ENCODE results near the gene CYP27A1.

Gene CYP27A1

GRCh38 chr2:218773881-218774280, 8.1 kb upstream of the CYP27A1 start:
- no peak for DNase-seq (ENCODE audit: low read depth in 2 of 2)

DNA sequence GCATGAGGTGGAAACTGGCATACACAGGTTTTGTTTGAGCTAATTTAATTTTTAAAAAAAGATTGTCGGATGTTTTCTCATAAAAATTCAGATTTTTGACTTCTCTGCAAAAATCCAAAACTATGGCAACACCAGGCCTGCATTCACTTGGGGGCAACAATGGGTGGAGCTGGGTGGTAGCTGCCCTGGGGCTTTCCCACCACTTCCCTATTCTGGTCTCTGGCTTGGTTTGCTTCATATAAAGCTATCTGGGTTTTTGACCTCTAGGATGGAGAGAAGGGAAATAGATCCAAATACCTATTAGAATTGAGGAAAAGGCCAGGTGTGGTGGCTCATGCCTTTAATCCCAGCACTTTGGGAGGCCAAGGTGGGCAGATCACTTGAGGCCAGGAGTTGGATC, 5.5 kb upstream of the CYP27A1 start:
- DNase-seq (ENCODE audit: low read depth in 2 of 2): no peak

DNA sequence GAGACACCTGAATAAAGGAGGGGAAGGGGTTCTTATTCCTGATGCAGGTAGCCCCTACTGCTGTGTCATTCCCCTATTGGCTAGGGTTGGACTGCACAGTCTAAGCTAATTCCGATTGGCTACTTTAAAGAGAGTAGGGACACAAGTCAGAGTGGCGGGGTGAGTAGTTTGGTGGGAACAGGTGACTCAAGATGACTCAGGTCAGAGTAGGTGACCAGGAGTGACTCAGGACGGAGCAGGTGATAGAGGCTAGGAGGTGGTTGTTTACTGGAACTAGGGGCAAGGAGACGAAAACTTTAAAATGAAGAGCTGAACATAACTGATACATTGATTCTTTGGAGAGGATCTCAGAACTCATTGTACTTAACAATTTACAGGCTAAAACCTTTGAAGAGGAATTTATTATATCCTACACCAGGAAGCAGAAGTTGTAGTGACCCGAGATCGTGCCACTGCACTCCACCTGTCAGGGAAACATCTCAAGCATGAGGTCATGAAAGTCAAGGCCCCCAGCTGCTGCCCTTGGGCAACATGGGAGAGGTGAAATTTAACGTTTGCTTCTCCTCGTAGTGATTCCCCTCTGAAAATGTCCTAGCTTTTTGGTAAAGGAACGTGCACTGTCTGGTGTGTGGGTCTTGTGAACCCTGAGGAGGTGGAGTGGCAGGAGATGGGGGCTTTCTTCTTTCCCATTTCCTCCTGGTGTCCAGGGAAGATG, 4.5 kb upstream of the CYP27A1 start:
- no peak for DNase-seq (ENCODE audit: low read depth in 2 of 2)

GRCh38 chr2:218780046-218780445, 1.9 kb upstream of the CYP27A1 start:
- no peak for DNase-seq (ENCODE audit: low read depth in 2 of 2)

DNA sequence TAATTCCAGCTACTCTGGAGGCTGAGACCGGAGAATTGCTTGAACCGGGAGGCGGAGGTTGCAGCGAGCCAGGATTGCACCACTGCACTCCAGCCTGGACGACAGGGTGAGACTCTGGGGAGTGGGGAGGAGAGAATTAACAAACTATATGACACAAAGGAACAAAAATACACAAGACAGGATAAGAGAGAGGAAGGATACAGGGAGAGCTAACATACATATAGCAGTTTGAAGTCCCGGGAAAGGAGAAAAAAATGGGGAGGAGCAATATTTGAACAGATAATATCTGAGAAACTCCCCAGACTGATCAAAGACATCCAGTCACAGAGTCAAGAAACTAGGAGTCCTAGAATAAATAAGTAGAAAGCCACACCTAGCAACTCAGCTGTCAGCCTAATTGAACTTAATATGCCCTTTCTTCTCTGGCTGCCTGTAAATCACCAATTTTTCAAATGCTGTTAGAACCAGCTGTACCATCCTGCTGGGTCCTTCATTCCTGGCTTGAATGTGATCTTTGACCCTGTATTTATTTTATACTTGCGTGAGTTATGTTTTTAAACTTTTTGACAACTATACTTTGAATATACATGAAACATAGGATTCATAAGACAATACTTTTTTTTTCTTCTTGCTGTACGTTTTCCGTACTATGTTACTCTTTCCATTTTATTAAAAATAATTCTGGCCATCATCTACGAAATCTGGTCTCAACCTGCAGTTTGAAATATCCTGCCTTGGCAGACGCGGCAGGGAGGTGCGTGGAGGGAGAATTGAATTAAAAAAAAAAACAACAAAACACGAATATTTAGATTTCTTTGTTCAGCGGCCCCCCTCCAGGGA, 876 bp upstream of the CYP27A1 start:
- DNase-seq (ENCODE audit: low read depth in 2 of 2): no peak

- DNase-seq (ENCODE audit: low read depth in 2 of 2): no peak
These were observed 539 bp downstream of the CYP27A1 start for GRCh38 chr2:218782528-218782844.

DNA sequence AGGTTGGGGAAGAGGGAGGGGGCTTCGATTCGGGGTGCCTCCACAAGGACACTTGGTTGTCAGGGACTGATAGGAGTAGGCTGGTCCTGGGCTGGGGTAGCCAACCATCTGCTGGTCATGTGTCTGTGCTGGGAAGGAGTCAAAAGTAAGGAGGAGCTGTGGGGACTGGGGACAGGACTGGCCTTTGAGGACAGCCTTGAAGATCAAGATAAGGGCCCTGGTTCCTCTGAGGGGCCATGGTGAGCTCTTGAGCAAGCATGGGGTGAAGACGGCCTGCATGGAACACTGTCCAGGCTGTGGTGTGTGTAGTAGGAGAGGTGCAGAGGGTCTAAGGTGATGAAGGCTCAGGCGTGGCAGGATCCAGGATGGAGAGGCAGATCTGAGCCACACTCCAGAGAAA, 1.7 kb downstream of the CYP27A1 start:
- DNase-seq (ENCODE audit: low read depth in 2 of 2): no peak

GRCh38 chr2:218785103-218785502, 3.2 kb downstream of the CYP27A1 start:
- DNase-seq (ENCODE audit: low read depth in 2 of 2): no peak

- no peak for DNase-seq (ENCODE audit: low read depth in 2 of 2)
These were observed 4.2 kb downstream of the CYP27A1 start for GRCh38 chr2:218786133-218786532.

DNA sequence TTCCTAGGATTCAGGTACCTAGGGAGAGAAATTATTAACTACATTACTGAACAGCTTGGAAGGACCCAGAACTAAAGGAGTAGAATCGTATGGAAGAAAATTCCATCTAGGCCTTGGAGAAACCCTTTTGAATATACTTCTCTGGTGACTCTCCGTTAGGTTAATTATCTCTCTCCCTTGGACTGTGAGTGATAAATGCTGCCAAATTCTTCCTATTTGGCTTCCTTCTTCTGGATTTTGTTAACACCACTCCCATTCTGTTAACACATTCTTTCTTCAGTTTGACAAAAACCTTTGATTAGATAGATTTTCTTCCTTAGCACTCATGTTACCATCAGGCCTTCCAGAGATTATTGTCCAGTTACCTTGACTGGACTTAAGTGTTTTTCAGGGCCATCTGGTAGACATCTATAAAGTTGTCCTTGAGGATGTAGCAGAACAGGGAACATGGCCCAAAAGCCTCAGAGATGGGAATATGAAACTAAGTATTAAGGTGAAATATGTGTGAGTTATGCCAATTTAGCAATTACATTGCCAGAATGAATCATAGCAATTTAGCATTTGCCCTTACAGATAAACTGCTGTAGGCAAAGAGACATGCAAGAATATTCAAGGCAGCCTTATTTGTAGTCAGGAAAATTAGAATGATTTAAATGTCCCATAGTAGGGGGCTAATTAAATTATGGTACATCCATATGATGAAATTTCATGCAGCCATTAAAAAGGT, 6.7 kb downstream of the CYP27A1 start:
- DNase-seq (ENCODE audit: low read depth in 2 of 2): no peak

DNA sequence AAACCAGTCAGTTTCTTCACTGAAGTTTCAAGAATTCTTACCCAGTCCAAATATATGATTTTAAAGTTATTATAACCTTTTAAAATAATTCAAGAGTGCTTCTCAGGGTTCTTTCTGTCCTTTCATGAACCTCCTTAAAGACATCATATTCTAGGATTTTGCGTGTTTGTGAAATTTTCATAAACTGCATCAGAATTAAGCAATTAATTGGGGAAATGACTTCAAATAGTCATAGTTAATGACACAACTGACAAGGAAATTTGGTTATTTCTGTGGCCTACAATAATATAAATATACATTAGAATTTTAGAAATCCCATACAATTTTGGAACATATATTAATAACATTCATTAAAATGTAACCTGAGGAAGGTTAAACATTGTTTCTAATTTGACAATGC, 10.5 kb downstream of the CYP27A1 start:
- DNase-seq (ENCODE audit: low read depth in 2 of 2): no peak

GRCh38 chr2:218796691-218797090, 14.7 kb downstream of the CYP27A1 start:
- DNase-seq (ENCODE audit: low read depth in 2 of 2): no peak

DNA sequence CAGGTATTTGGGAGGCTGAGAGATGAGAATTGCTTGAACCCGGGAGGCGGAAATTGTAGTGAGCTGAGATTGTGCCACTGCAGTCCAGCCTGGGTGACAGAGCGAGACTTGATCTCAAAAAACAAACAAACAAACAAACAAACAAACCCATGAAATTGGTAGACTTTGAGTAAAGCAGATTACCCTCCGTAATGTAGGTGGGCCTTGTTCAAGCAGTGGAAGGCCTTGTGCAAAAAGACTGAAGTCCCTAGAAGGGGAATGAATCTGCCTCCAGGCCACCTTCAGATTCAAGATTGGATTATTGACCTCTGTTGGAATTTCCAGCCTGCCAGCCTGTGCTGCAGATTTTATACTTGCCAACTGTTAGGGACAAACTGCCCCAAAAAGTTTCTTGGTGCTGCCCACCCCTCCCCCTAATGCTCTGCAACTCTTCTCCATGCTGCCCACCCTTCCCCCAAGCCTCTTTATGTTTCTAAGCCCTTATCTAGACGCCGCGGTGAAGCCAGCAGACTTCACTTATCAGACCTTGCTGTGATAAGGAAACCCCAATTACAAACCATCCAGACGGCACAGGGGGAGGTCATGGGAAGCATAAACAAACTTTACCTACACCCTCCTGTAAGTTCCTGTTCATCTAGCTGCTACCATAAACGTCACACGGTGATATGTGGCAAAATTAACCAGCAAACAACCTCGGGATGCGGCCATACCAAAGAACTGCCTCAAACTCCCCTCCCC, 17.0 kb downstream of the CYP27A1 start:
- no peak for DNase-seq (ENCODE audit: low read depth in 2 of 2)

GRCh38 chr2:218799990-218800389, 18.0 kb downstream of the CYP27A1 start:
- no peak for DNase-seq (ENCODE audit: low read depth in 2 of 2)

DNA sequence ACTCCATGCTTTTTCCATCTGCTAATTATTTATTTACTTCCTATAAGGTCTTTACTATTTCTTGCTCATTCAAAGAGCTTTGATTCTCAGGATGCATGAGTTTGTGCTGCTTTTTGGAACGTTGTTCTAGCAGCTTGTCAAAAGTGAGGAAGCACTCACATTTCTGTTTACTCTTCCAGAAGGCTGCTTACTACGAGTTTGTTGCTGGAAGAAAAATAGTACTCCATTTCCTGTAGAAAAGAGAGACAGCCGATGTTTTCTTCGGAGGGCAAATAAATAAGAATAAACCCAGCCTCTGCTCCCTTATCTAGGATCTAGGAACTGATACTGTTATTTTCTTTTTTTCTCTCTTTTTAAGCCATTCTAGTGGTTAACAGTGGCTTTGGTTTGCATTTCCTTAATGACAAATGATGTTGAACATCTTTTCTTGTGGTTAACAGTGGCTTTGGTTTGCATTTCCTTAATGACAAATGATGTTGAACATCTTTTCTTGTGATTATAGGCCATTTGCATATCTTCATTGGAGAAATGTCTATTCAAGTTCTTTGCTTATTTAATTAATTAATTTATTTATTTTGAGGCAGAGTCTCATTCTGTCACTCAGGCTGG, 20.5 kb downstream of the CYP27A1 start:
- no peak for DNase-seq (ENCODE audit: low read depth in 2 of 2)

GRCh38 chr2:218804817-218805216, 22.9 kb downstream of the CYP27A1 start:
- DNase-seq (ENCODE audit: low read depth in 2 of 2): no peak

- DNase-seq (ENCODE audit: low read depth in 2 of 2): no peak
These were observed 23.7 kb downstream of the CYP27A1 start for GRCh38 chr2:218805627-218806026.

GRCh38 chr2:218806346-218806978, 24.5 kb downstream of the CYP27A1 start:
- no peak for DNase-seq (ENCODE audit: low read depth in 2 of 2)

GRCh38 chr2:218807626-218808025, 25.7 kb downstream of the CYP27A1 start:
- DNase-seq (ENCODE audit: low read depth in 2 of 2): no peak

- no peak for DNase-seq (ENCODE audit: low read depth in 2 of 2)
These were observed 27.6 kb downstream of the CYP27A1 start for GRCh38 chr2:218809515-218809914.

DNA sequence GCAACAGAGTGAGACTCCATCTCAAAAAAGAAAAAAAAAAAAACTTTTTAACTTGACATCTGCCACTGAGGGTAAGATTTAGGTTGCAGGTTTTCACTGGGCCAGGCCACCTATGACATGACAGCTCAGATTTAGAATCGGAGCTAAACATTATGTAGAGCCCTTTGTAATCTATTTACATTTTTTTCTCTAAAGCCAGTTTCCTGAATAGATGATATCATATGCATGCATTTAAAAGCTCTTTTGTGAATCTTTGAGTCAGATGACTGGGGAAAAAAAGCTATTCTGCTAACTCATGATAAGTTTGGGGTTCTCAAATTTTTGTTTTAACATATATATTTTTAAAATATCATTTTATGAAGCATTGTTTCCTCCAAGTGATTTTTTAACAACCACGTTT, 28.3 kb downstream of the CYP27A1 start:
- no peak for DNase-seq (ENCODE audit: low read depth in 2 of 2)

Measured in stimulated activated CD4-positive, alpha-beta T cell treated with anti-CD3 and anti-CD28 coated beads, Interleukin-12 subunit alpha, Interleukin-12 subunit beta, amount 100 ng/mL, for 24 hours (primary cell).